Natural killer cell (primary cell): ENCODE measurements around the gene CEP164. TPM values are rescaled to one million over a fixed set of nuclear protein-coding genes. Genes with fewer than 3 reads are reported as not detected.
A peak's percentile ranks its signal among the peaks of the same experiment; 100 is the strongest.

Source experiments
- ATAC-seq, 3 donors: fragments of 150-1000 bp in 2 of 3; fragments of 200-7000 bp in 1 of 3; cut with Tn5 transposase; 1 replicate in 1 of 3; 2 replicates in 2 of 3; pipeline ENCODE4 v1.10.0; 2021; ENCODE audit warnings: mild to moderate bottlenecking in 2 of 3, moderate library complexity in 2 of 3
- DNase-seq, 2 donors: peaks; one replicate each; pipeline versions ENCODE4 v3.0.0 to v3.0.0-alpha.2; 2013 to 2021; ENCODE audit warnings: mixed read lengths in 1 of 2
- H3K27ac ChIP-seq: one replicate; pipeline ENCODE4 v1.5.1; 2013; ENCODE audit warnings: mild to moderate bottlenecking, low read length
- H3K27me3 ChIP-seq: one replicate; pipeline ENCODE4 v1.6.1; 2013; ENCODE audit warnings: low read length; ENCODE audit not compliant: control insufficient read depth, insufficient read depth
- H3K36me3 ChIP-seq: one replicate; pipeline ENCODE4 v1.6.1; 2013; ENCODE audit warnings: low read length; ENCODE audit not compliant: control insufficient read depth, insufficient read depth
- H3K4me1 ChIP-seq: one replicate; pipeline ENCODE4 v1.6.1; 2013; ENCODE audit warnings: low read length; ENCODE audit not compliant: control insufficient read depth, insufficient read depth
- H3K4me3 ChIP-seq: one replicate; pipeline ENCODE4 v1.5.1; 2013; ENCODE audit warnings: low read length
- H3K9me3 ChIP-seq: one replicate; pipeline ENCODE4 v1.6.1; 2013; ENCODE audit warnings: low read length; ENCODE audit not compliant: control insufficient read depth, insufficient read depth
- H3K27ac Mint-ChIP-seq, 2 donors: one replicate each; pipeline ENCODE4 v1.8.0; 2022; ENCODE audit warnings: mild to moderate bottlenecking in 2 of 2, mixed read lengths in 2 of 2, moderate library complexity in 1 of 2
- H3K27me3 Mint-ChIP-seq, 2 donors: one replicate each; pipeline ENCODE4 v1.8.0; 2022; ENCODE audit warnings: low read depth in 2 of 2, mixed read lengths in 2 of 2
- H3K36me3 Mint-ChIP-seq: one replicate; pipeline ENCODE4 v1.8.0; 2022; ENCODE audit warnings: mixed read lengths
- H3K4me1 Mint-ChIP-seq, 2 donors: one replicate each; pipeline ENCODE4 v1.8.0; 2022; ENCODE audit warnings: mixed read lengths in 2 of 2
- H3K4me3 Mint-ChIP-seq: one replicate; pipeline ENCODE4 v1.8.0; 2022; ENCODE audit warnings: mild to moderate bottlenecking, moderate library complexity, mixed read lengths
- H3K9me3 Mint-ChIP-seq, 2 donors: one replicate each; pipeline ENCODE4 v1.8.0; 2022; ENCODE audit warnings: mixed read lengths in 2 of 2
- WGBS: methylation state at CpG from one replicate; pipeline ENCODE4 v1.1.7; 2013; ENCODE audit warnings: missing lambda C conversion rate; ENCODE audit not compliant: insufficient coverage; 5-methylcytosine and 5-hydroxymethylcytosine counted together
- intact Hi-C: fragments of 100-400 bp; cut with micrococcal nuclease; formaldehyde crosslinking; loops from one replicate; pipeline ENCODE4 v1.14.2; 2022
- total RNA-seq, 4 donors: library from RNA; stranded (reverse); fragments of 120-200 nt in 1 of 4; gene quantifications; one replicate each; pipeline versions ENCODE4 v1.2.3 to v1.2.4, GENCODE V29; 2013 to 2022
- TF ChIP-seq, protein P1 (sequence below): fragments of 200-600 bp; IDR thresholded peaks from one replicate; pipeline ENCODE4 v1.8.0; 2022; ENCODE audit warnings: antibody characterized with exemption

CEP164 gene
- total RNA-seq, 3 donors from 2014 or later (not counting 1 experiment from before 2014, with no cell fraction given) = 45.6 to 49.9 (median 49.8) TPM

DNA sequence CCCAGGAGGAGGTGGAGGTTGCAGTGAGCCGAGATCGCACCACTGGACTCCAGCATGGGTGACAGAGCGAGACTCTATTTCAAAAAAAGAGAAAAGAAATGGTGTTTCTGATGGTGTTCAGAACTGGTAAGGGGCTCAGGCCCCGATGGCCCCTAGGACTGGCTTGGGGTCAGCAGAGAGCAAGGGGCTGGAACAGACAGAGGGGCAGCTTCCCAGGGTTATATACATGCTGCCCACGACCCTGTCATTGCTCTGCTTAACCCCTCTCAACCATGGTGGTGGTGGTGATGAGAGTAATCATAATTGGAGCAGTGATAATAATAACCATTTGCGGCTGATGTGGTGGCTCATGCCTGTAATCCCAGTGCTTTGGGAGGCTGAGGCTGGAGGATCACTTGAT lies 79.4 kb downstream of the CEP164 start:
- no peaks in the 10 kb centered on the region for H3K4me1 ChIP-seq
- H3K36me3 ChIP-seq = peaks cover 23% of the 10 kb centered on the region
- H3K27me3 Mint-ChIP-seq = no peaks in the 10 kb centered on the region
- ATAC-seq = no peak
- over 99% methylated on average over 5 of the region's 6 CpGs for WGBS
- H3K36me3 Mint-ChIP-seq = peaks cover 12% of the 10 kb centered on the region
- peaks cover 0 to 3% of the 10 kb centered on the region in 2 donors for H3K9me3 Mint-ChIP-seq
- no peak overlapping the region for H3K27ac ChIP-seq
- peaks cover 0 to 5% of the 10 kb centered on the region in 2 donors for H3K4me1 Mint-ChIP-seq
- intact Hi-C loops = no loop called here
- no peak overlapping the region for H3K4me3 ChIP-seq
- H3K27ac Mint-ChIP-seq = no peak overlapping the region
- H3K27me3 ChIP-seq = no peaks in the 10 kb centered on the region
- TF ChIP-seq, protein P1, sequence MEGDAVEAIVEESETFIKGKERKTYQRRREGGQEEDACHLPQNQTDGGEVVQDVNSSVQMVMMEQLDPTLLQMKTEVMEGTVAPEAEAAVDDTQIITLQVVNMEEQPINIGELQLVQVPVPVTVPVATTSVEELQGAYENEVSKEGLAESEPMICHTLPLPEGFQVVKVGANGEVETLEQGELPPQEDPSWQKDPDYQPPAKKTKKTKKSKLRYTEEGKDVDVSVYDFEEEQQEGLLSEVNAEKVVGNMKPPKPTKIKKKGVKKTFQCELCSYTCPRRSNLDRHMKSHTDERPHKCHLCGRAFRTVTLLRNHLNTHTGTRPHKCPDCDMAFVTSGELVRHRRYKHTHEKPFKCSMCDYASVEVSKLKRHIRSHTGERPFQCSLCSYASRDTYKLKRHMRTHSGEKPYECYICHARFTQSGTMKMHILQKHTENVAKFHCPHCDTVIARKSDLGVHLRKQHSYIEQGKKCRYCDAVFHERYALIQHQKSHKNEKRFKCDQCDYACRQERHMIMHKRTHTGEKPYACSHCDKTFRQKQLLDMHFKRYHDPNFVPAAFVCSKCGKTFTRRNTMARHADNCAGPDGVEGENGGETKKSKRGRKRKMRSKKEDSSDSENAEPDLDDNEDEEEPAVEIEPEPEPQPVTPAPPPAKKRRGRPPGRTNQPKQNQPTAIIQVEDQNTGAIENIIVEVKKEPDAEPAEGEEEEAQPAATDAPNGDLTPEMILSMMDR = no peak
- H3K9me3 ChIP-seq = peaks cover 5% of the 10 kb centered on the region
- no peak for DNase-seq
- no peak overlapping the region for H3K4me3 Mint-ChIP-seq

DNA sequence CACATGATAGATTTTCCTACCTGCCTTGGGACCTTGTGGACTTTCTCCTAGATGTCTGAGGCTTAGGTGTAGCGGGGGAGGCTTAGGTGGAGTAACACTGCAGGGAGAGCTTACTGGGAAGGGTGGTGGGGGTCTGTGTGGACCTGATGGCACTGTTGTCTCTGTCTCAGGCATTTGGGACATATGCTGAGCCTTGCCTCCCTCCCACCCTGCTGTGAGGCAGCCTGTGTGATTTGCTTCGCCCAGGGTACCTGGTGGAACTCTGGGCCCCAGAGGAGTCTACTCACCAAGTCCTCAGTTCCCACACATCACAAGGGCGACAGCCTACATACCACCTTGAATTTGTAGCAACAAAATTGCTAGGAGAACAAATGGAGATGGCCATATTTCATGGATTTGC lies 80.7 kb downstream of the CEP164 start:
- H3K36me3 Mint-ChIP-seq = peaks cover 12% of the 10 kb centered on the region
- 94% methylated on average over 3 of the region's 3 CpGs for WGBS
- peak in 1 of 3 donors; percentile 17 for ATAC-seq
- H3K9me3 Mint-ChIP-seq = peaks cover 0 to 3% of the 10 kb centered on the region in 2 donors
- Histone ChIP-seq H3K27me3 (no peaks in the 10 kb centered on the region), H3K4me1 (no peaks in the 10 kb centered on the region), H3K27ac (no peak overlapping the region), H3K9me3 (peaks cover 5% of the 10 kb centered on the region), H3K4me3 (no peak overlapping the region), H3K36me3 (peaks cover 23% of the 10 kb centered on the region)
- intact Hi-C loops = no loop called here
- H3K4me1 Mint-ChIP-seq = peaks cover 0 to 5% of the 10 kb centered on the region in 2 donors
- TF ChIP-seq, protein P1 = no peak
- peak overlapping the region in 1 of 2 donors; percentile 15 for H3K27ac Mint-ChIP-seq
- no peak for DNase-seq
- no peak overlapping the region for H3K4me3 Mint-ChIP-seq
- no peaks in the 10 kb centered on the region for H3K27me3 Mint-ChIP-seq

DNA sequence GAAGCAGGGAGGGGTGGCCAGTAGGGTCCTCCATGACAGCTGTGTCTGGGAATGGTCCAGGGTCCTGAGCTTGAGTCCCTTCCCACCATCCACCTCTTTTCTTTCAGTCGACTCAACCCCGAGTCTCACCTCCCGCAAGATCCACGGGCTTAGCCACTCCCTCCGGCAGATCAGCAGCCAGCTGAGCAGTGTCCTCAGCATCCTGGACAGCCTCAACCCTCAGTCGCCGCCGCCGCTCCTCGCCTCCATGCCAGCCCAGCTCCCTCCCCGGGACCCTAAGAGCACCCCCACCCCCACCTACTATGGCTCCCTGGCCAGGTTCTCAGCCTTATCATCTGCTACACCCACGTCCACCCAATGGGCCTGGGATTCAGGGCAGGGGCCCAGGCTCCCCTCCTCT lies 81.9 kb downstream of the CEP164 start:
- Histone ChIP-seq H3K9me3 (peaks cover 5% of the 10 kb centered on the region), H3K36me3 (peaks cover 22% of the 10 kb centered on the region), H3K4me1 (no peaks in the 10 kb centered on the region), H3K27me3 (no peaks in the 10 kb centered on the region), H3K27ac (no peak overlapping the region), H3K4me3 (no peak overlapping the region)
- peaks cover 0 to 3% of the 10 kb centered on the region in 2 donors for H3K9me3 Mint-ChIP-seq
- H3K4me1 Mint-ChIP-seq = peaks cover 0 to 5% of the 10 kb centered on the region in 2 donors
- no peaks in the 10 kb centered on the region for H3K27me3 Mint-ChIP-seq
- no peak overlapping the region for H3K4me3 Mint-ChIP-seq
- no peak overlapping the region for H3K27ac Mint-ChIP-seq
- 97% methylated on average over 12 of the region's 12 CpGs for WGBS
- peaks cover 12% of the 10 kb centered on the region for H3K36me3 Mint-ChIP-seq
- TF ChIP-seq, protein P1 = no peak
- DNase-seq (no peak), ATAC-seq (no peak)
- intact Hi-C loops = no loop called here

DNA sequence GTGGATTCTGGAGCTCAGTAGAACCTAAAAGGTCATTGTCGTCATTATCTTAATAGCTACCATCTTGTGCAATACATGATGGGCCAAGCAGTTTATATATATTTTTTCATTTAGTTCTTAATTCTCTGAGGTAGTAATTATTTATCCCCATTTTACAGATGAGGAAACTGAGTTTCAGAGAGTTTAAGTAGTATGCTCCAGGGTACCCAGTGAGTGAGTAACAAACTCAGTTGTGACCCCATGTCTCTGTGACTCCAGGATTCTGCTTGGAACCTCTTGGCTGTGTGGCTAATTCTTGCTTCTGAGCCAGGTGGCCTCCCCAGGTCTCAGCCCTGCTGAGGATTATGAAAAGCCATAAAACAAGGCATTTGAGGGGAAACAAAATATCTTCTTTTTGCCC lies 82.6 kb downstream of the CEP164 start:
- Mint-ChIP-seq H3K4me3 (no peak overlapping the region), H3K36me3 (peaks cover 11% of the 10 kb centered on the region), H3K4me1 (peaks cover 0 to 5% of the 10 kb centered on the region in 2 donors), H3K9me3 (peaks cover 0 to 3% of the 10 kb centered on the region in 2 donors), H3K27ac (no peak overlapping the region), H3K27me3 (no peaks in the 10 kb centered on the region)
- H3K36me3 ChIP-seq = peaks cover 18% of the 10 kb centered on the region
- no peak overlapping the region for H3K4me3 ChIP-seq
- intact Hi-C loops = no loop called here
- TF ChIP-seq, protein P1 = no peak
- H3K27me3 ChIP-seq = no peaks in the 10 kb centered on the region
- no peak overlapping the region for H3K27ac ChIP-seq
- peaks cover 5% of the 10 kb centered on the region for H3K9me3 ChIP-seq
- ATAC-seq (no peak), DNase-seq (no peak)
- WGBS = 100% methylated on average over 1 of the region's 1 CpG
- no peaks in the 10 kb centered on the region for H3K4me1 ChIP-seq
